ENCODE measurements around the gene MUC7. TPM values are rescaled to one million over a fixed set of nuclear protein-coding genes. Genes with fewer than 3 reads are reported as not detected.

Gene MUC7
- total RNA-seq, 2 donors from 2014 or later = not detected

GRCh38 chr4:70508801-70509200 is 36.8 kb downstream of the MUC7 start:
- no peak for ATAC-seq
- no peak overlapping the region for H3K4me3 ChIP-seq
- intact Hi-C loops (cut with DNase I) = loop anchor here (10.0 kb wide), 1 partner anchor 814 kb away; no protein-coding TSS in a partner anchor
- no peaks in the 10 kb centered on the region for H3K4me1 ChIP-seq
- no peak overlapping the region for H3K27ac ChIP-seq
- TF ChIP-seq POLR2A (IDR thresholded peaks at IDR 0.05) (no peak), CTCF (IDR thresholded peaks at IDR 0.05) (no peak)
- DNase-seq = no peak
- WGBS, 2 donors = 30 to 36% methylated on average over 1 of the region's 1 CpG
- no peaks in the 10 kb centered on the region for H3K27me3 ChIP-seq
- H3K36me3 ChIP-seq (replicated peaks in 1 of 2; ENCODE audit: insufficient read depth in 1 of 2, low read depth in 2 of 2) = no peaks in the 10 kb centered on the region
- H3K9me3 ChIP-seq = no peaks in the 10 kb centered on the region

GRCh38 chr4:70511365-70511764 is 39.4 kb downstream of the MUC7 start:
- intact Hi-C loops (cut with DNase I) = no loop called here
- H3K27ac ChIP-seq = no peak overlapping the region
- ATAC-seq (no peak), DNase-seq (no peak)
- 81 to 91% methylated on average over 3 of the region's 3 CpGs for WGBS, 2 donors
- H3K4me1 ChIP-seq = no peaks in the 10 kb centered on the region
- H3K36me3 ChIP-seq (replicated peaks in 1 of 2; ENCODE audit: insufficient read depth in 1 of 2, low read depth in 2 of 2) = no peaks in the 10 kb centered on the region
- H3K9me3 ChIP-seq = no peaks in the 10 kb centered on the region
- H3K27me3 ChIP-seq = no peaks in the 10 kb centered on the region
- TF ChIP-seq POLR2A (IDR thresholded peaks at IDR 0.05) (no peak), CTCF (IDR thresholded peaks at IDR 0.05) (no peak)
- no peak overlapping the region for H3K4me3 ChIP-seq

GRCh38 chr4:70515367-70516250 is 43.6 kb downstream of the MUC7 start:
- WGBS, 2 donors = 69 to 84% methylated on average over 4 of the region's 4 CpGs
- Histone ChIP-seq H3K27ac (no peak overlapping the region), H3K27me3 (no peaks in the 10 kb centered on the region), H3K36me3 (replicated peaks in 1 of 2; ENCODE audit: insufficient read depth in 1 of 2, low read depth in 2 of 2) (no peaks in the 10 kb centered on the region), H3K4me3 (no peak overlapping the region), H3K9me3 (no peaks in the 10 kb centered on the region), H3K4me1 (no peaks in the 10 kb centered on the region)
- ATAC-seq (no peak), DNase-seq (no peak)
- TF ChIP-seq POLR2A (IDR thresholded peaks at IDR 0.05) = no peak
- no peak for TF ChIP-seq CTCF (IDR thresholded peaks at IDR 0.05)
- intact Hi-C loops (cut with DNase I) = no loop called here

GRCh38 chr4:70518269-70518668 is 46.3 kb downstream of the MUC7 start, which contains the start of gene AMTN:
Gene AMTN, plus strand, starts transcription at chr4:70518569. Its CDS starts 209 bp downstream, at chr4:70518778.
- 44 to 49% methylated on average over 2 of the region's 2 CpGs for WGBS, 2 donors
- Histone ChIP-seq H3K27me3 (no peaks in the 10 kb centered on the region), H3K27ac (no peak within 1 kb of the TSS), H3K4me1 (no peaks in the 10 kb centered on the region), H3K36me3 (replicated peaks in 1 of 2; ENCODE audit: insufficient read depth in 1 of 2, low read depth in 2 of 2) (no peaks in the 10 kb centered on the region), H3K9me3 (no peaks in the 10 kb centered on the region), H3K4me3 (no peak within 1 kb of the TSS)
- ATAC-seq (no peak), DNase-seq (no peak)
- intact Hi-C loops (cut with DNase I) = no loop called here
- TF ChIP-seq POLR2A (IDR thresholded peaks at IDR 0.05) = no peak
- no peak for TF ChIP-seq CTCF (IDR thresholded peaks at IDR 0.05)

Measured in body of pancreas (tissue), 4 donors.